ENCODE data around the gene TBC1D22A. TPM values are rescaled to one million over a fixed set of nuclear protein-coding genes. Genes with fewer than 3 reads are reported as not detected.

Gene TBC1D22A
- total and polyA plus RNA-seq, 10 of the 15 experiments (the other 5 are each of a cell fraction or from before 2014, with no cell fraction given) = 0.63 to 44.7 (median 27.4) TPM

- TF ChIP-seq CBX3 (IDR thresholded peaks at IDR 0.05; ENCODE audit: borderline replicate concordance, low read depth) (no peak), HDGF (IDR thresholded peaks at IDR 0.05) (no peak), HSF1 (IDR thresholded peaks at IDR 0.05; ENCODE audit: low read depth, low read length) (no peak), ETV6 (conservative IDR thresholded peaks at IDR 0.05 in 1 of 2, IDR thresholded peaks at IDR 0.05 in 1 of 2; ENCODE audit: borderline replicate concordance in 1 of 2, low read depth in 1 of 2) (no peak), CREM (IDR thresholded peaks at IDR 0.05; ENCODE audit: low read depth) (no peak), SREBF2 (IDR thresholded peaks at IDR 0.05; ENCODE audit: low read length) (no peak), ZBED1 (IDR thresholded peaks at IDR 0.05; ENCODE audit: borderline replicate concordance) (no peak), GABPA (IDR thresholded peaks at IDR 0.05; ENCODE audit: low read depth) (no peak), GATAD2B (conservative IDR thresholded peaks at IDR 0.05; ENCODE audit: low read depth) (no peak)
Measured at GRCh38 chr22:47064416-47064815, 302.0 kb downstream of the TBC1D22A start (continued).

- DNase-seq (ENCODE audit: low read depth, low spot score) (no peak), FAIRE-seq (no peak), ATAC-seq (no peak)
- BruUV-seq (replicated peaks) = no TSS peak
- Histone ChIP-seq H4K20me1 (ENCODE audit: control insufficient read depth, insufficient read depth) (no peaks in the 10 kb centered on the region), H3K27me3 (replicated peaks in 1 of 2; ENCODE audit: control insufficient read depth in 2 of 2, insufficient read depth in 2 of 2, low read length in 1 of 2) (no peaks in the 10 kb centered on the region), H3K79me2 (ENCODE audit: control insufficient read depth, insufficient read depth, low read length) (no peaks in the 10 kb centered on the region), H3K9ac (ENCODE audit: control insufficient read depth, insufficient read depth, low read length) (no peak overlapping the region), H3K4me2 (ENCODE audit: control insufficient read depth, insufficient read depth) (no peak overlapping the region), H3K36me3 (ENCODE audit: control insufficient read depth in 2 of 2, insufficient read depth in 2 of 2, low read length in 1 of 2) (peaks cover 2 to 11% of the 10 kb centered on the region in 2 experiments; a peak in 2 of 4 replicates), H3K27ac (ENCODE audit: control insufficient read depth, insufficient read depth) (no peak overlapping the region), H3K4me1 (ENCODE audit: control insufficient read depth, insufficient read depth, low read length) (no peaks in the 10 kb centered on the region), H3K4me3 (no peak overlapping the region), H3K9me3 (replicated peaks; ENCODE audit: control insufficient read depth, insufficient read depth, low read length) (no peaks in the 10 kb centered on the region), H2AFZ (ENCODE audit: control insufficient read depth, low read depth, low read length) (no peak overlapping the region)
- ChIA-PET CTCF (no interaction called here), RAD21 (ENCODE audit: unreplicated experiment) (no interaction called here), SMC1A (ENCODE audit: uncharacterized antibody, unreplicated experiment) (no interaction called here), POLR2A (no interaction called here)
- intact Hi-C loops (cut with micrococcal nuclease; ENCODE audit: unreplicated experiment) (no loop called here), in situ Hi-C loops (cut with MboI) (no loop called here)
- no peak for TF ChIP-seq NR2F1 (conservative IDR thresholded peaks at IDR 0.05)
- TF ChIP-seq HDAC2 (IDR thresholded peaks at IDR 0.05) = no peak
- no peak for TF ChIP-seq CHD4 (IDR thresholded peaks at IDR 0.05)
- WGBS (ENCODE audit: insufficient coverage, insufficient replicate concordance, low lambda C conversion rate, missing lambda C conversion rate) = 93% methylated on average over 25 of the region's 26 CpGs
Measured at GRCh38 chr22:47065756-47066615, 303.5 kb downstream of the TBC1D22A start.

Data from GM12878 (cell line).